Activated CD4-positive, alpha-beta T cell treated with anti-CD3 and anti-CD28 coated beads, Interleukin-2, amount 50 U/mL, for 4 hours (primary cell): ENCODE data around the gene CYP4F8.
"Not testable (repeated sequence)": the region's sequence is repeated elsewhere in the genome, so short reads cannot be mapped to it uniquely, and the experiment has no call there.

Experiments
- DNase-seq, 2 experiments: peaks; one replicate each; pipeline ENCODE4 v3.0.0-alpha.2; 2020

Gene CYP4F8

GRCh38 chr19:15644816-15645215 is 29.8 kb downstream of the CYP4F8 start:
- no peak for DNase-seq

GRCh38 chr19:15649526-15649925 is 34.5 kb downstream of the CYP4F8 start:
- DNase-seq: no peak

GRCh38 chr19:15650123-15650522 is 35.1 kb downstream of the CYP4F8 start:
- DNase-seq: not testable (repeated sequence)

- no peak for DNase-seq
These were observed 36.8 kb downstream of the CYP4F8 start for GRCh38 chr19:15651791-15652190.

- DNase-seq: no peak
These were observed 37.7 kb downstream of the CYP4F8 start for GRCh38 chr19:15652559-15653278.

GRCh38 chr19:15656467-15656866 is 41.4 kb downstream of the CYP4F8 start:
- no peak for DNase-seq

- DNase-seq: no peak
These were observed 48.2 kb downstream of the CYP4F8 start for GRCh38 chr19:15663247-15663646.

GRCh38 chr19:15666186-15666585 is 51.2 kb downstream of the CYP4F8 start:
- DNase-seq: no peak

GRCh38 chr19:15666883-15667282 is 51.9 kb downstream of the CYP4F8 start:
- no peak for DNase-seq

- no peak for DNase-seq
These were observed 54.4 kb downstream of the CYP4F8 start for GRCh38 chr19:15669440-15669839.

- no peak for DNase-seq
These were observed 54.9 kb downstream of the CYP4F8 start for GRCh38 chr19:15669891-15670290.

GRCh38 chr19:15671237-15671821 is 56.3 kb downstream of the CYP4F8 start:
- DNase-seq: no peak

GRCh38 chr19:15671891-15672579 is 57.0 kb downstream of the CYP4F8 start:
- DNase-seq: no peak

- no peak for DNase-seq
These were observed 57.7 kb downstream of the CYP4F8 start, which contains the start of gene CYP4F12 for GRCh38 chr19:15672580-15673175. Gene CYP4F12 (plus strand): TSS chr19:15673087. CDS start chr19:15673530, 443 bp downstream.

GRCh38 chr19:15673176-15673654 is 58.2 kb downstream of the CYP4F8 start:
- no peak for DNase-seq

- no peak for DNase-seq
These were observed 60.5 kb downstream of the CYP4F8 start for GRCh38 chr19:15675560-15675959.

GRCh38 chr19:15679089-15679488 is 64.1 kb downstream of the CYP4F8 start:
- no peak for DNase-seq

GRCh38 chr19:15679865-15680264 is 64.8 kb downstream of the CYP4F8 start:
- not testable (repeated sequence) for DNase-seq
